ENCODE data around the gene UGT1A7.

Gene UGT1A7

GRCh38 chr2:233819884-233820773 lies 138.4 kb downstream of the UGT1A7 start:
- no peak for DNase-seq

GRCh38 chr2:233820774-233821105 lies 139.0 kb downstream of the UGT1A7 start:
- DNase-seq, result no peak

GRCh38 chr2:233821196-233821595 lies 139.5 kb downstream of the UGT1A7 start:
- DNase-seq, result no peak

GRCh38 chr2:233821709-233822100 lies 140.0 kb downstream of the UGT1A7 start:
- DNase-seq, result no peak

GRCh38 chr2:233822101-233822771 lies 140.5 kb downstream of the UGT1A7 start:
- no peak for DNase-seq
